Activated CD8-positive, alpha-beta memory T cell treated with anti-CD3 and anti-CD28 coated beads for 1 hour (primary cell): ENCODE measurements around the gene DDX1.
"Not testable (repeated sequence)": the region's sequence is repeated elsewhere in the genome, so short reads cannot be mapped to it uniquely, and the experiment has no call there.

ENCODE experiments used
- DNase-seq, 2 donors: peaks; one replicate each; pipeline ENCODE4 v3.0.0-alpha.2; 2020; ENCODE audit warnings: low read depth in 1 of 2; ENCODE audit errors: extremely low read depth in 1 of 2

The DDX1 gene

GRCh38 chr2:15672961-15673918 lies 81.6 kb downstream of the DDX1 start:
- no peak for DNase-seq

- no peak for DNase-seq
Observed at GRCh38 chr2:15673919-15674636, 82.4 kb downstream of the DDX1 start.

- no peak for DNase-seq
Observed at GRCh38 chr2:15674637-15675455, 83.2 kb downstream of the DDX1 start.

DNA sequence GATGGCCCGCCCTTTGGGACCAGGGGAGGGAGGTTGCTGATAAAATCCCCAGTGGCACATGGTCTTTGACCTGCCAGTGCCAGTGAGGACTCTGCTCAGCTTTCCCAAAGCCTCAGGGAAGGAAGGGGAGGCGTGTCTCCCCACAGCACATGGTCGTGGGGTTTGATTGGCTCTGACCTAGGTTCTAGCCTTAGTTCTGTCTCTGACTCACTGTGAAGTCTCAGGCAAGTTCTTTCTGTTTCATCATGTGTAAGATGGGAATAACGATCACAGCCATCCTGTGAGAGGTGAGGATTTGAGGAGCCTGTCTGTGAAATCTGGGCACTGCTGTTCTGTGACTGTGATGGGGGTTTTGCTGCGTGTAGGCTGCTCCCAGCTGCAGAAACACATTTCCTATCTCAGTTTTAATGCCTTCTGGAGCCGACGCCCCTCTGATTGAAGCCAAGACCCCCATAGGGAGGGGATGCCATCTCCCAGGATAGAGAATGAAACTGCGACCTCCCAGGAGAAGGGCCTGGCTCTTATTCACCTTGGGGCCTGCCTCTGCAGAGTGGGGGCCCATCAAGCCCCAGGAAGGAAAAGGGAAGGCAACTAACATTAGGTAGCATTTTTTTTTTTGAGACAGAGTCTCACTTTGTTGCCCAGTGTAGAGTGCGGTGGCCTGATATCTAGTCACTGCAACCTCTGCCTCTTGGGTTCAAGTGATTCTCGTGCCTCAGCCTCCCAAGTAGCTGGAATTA lies 84.0 kb downstream of the DDX1 start:
- DNase-seq, result no peak

- no peak for DNase-seq
Observed at GRCh38 chr2:15677141-15677843, 85.6 kb downstream of the DDX1 start.

DNA sequence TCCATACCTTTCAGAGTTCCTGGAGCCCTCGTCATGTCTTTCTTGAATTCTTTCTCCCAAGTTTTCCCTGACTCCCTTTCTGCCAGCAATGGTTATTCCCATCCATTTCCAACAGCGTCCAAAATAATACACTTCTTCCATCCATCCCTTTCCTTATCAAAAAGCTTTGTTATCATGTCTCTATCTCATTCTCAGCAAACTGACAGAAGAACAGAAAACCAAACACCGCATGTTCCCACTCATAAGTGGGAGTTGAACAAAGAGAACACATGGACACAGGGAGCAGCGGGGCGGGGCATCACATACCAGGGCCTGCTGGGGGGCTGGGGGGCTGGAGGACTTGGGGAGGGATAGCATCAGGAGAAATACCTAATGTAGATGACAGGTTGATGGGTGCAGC lies 86.7 kb downstream of the DDX1 start:
- no peak for DNase-seq

DNA sequence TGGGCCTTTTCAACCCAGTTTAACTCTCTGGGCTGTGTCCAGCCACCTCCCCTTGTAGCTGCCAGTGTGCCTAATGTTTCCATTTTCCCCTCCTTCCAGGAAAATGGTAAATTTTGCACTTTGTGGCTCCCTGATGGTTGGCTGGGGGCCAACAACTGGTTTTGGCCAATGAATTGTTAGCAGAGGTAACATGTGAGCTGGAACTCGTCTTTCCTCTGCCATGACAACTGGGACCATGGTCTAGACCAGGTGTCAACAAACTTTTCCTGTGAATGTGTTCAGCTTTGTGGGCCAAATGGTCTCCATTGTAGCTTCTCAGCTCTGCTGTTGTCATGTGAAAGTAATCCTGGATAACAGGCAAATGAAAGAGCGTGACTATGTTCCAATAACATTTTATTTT lies 87.2 kb downstream of the DDX1 start:
- DNase-seq, result no peak

- DNase-seq, result no peak
Observed at GRCh38 chr2:15679386-15679924, 87.8 kb downstream of the DDX1 start.

DNA sequence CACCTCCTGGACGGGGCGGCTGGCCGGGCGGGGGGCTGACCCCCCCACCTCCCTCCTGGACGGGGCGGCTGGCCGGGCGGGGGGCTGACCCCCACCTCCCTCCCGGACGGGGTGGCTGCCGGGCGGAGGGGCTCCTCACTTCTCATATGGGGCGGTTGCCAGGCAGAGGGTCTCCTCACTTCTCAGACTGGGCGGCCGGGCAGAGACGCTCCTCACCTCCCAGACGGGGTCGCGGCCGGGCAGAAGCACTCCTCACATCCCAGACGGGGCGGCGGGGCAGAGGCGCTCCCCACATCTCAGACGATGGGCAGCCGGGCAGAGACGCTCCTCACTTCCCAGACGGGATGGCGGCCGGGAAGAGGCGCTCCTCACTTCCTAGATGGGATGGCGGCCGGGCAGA lies 88.5 kb downstream of the DDX1 start:
- DNase-seq, result not testable (repeated sequence)
